Stimulated activated CD8-positive, alpha-beta memory T cell treated with anti-CD3 and anti-CD28 coated beads, Interleukin-4, amount 100 ng/mL, for 1 hour (primary cell): ENCODE data around the gene KIF6.

ENCODE experiments used
- DNase-seq, 2 donors: peaks; one replicate each; pipeline ENCODE4 v3.0.0-alpha.2; 2020; ENCODE audit warnings: low read depth in 2 of 2, low spot score in 1 of 2

Gene KIF6

GRCh38 chr6:39602601-39603519 lies 122.3 kb downstream of the KIF6 start:
- DNase-seq = no peak

GRCh38 chr6:39599973-39600372 lies 125.2 kb downstream of the KIF6 start:
- no peak for DNase-seq

DNA sequence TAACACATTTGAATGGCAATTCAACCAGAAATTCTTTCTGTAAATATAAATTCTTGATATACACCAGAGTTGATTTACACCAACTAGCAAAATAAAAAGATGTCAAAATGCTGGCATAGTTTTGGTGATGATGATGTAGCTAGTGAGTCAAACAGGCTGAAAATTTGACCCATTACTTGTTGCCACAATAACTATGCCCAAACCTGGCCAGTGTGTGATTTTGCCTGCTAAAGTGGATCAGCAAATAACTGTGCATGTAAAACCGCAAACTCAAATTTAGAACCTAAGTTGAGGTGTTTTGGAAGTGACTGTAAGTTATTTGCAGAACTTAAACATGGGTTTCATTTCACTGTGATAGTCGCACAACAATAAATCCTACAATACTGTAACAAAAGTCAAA lies 125.9 kb downstream of the KIF6 start:
- DNase-seq = no peak

DNA sequence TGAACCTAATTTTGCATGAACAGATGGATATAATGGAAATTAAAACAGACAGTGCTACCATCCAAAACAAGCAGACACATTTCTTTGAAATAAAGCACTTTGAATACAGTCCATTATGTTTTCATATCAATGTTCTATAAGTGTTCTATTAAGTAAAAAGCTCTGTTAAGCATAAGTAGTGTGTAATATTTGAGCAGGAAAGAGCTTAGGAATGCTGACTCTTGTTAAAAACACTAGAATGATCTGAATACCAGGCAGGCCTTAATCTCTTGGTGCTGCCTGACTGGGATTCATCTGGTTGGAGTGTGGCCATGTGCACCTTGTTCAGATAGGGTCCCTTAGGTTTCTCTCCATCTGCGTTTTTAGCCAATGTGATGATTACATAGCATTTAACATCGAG lies 130.9 kb downstream of the KIF6 start:
- DNase-seq = no peak

DNA sequence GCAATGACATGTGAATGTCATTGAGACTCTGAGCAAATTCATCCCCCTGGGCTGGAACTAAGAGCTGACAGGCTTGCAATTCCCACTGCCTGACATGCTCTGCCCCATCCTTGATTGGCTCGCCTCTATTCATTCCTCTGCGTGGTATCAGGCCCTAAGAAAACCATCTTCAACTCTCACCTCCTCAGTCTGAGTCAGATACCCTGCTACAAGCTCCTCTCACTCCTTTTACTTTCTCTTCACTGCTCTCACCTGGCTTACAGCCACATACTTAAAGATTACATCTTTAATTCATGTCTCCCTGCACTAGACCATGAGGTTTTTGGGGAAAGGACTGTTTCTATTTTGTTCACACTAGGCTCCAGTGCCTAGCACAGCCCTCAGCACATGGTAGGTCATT lies 131.6 kb downstream of the KIF6 start:
- DNase-seq = no peak

- DNase-seq = no peak
Measured at GRCh38 chr6:39590871-39591393, 134.3 kb downstream of the KIF6 start.

GRCh38 chr6:39587080-39587479 lies 138.1 kb downstream of the KIF6 start:
- no peak for DNase-seq

- DNase-seq = no peak
Measured at GRCh38 chr6:39585641-39586040, 139.6 kb downstream of the KIF6 start.

DNA sequence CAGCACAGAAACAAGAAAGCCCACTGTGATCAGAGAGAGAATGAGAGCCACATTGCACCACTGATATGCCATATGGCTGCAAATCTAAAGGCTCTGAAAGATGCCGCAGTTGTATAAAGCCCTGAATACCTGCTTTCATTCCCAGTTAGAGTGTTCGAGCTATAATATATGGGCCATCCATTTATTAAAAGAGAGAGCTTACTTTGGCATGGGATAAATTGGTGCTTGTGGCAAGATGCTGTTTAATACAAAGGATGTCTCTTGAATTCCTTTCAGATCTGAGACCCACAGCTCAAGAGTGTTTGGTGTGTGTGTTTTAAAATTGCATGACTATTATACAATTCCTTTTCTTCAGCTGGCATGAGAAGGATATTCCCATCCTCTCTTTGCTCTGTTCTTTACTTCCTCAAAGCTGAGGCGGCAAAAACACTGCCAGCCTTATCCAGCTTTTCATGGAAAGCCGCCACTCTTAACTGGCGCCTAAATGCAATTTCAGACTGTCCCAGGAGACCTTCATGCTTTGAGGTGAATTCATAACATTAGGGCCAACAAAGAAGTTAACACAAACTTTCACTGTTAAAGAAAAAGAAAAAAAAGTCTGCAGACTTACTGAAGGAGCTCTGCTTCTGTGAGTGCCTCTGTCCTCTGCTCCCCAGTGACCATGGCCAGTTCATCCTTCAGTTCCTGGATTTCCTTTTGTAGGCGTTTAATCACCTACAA lies 147.6 kb downstream of the KIF6 start:
- DNase-seq = no peak

GRCh38 chr6:39576556-39577303 lies 148.5 kb downstream of the KIF6 start:
- DNase-seq = no peak

DNA sequence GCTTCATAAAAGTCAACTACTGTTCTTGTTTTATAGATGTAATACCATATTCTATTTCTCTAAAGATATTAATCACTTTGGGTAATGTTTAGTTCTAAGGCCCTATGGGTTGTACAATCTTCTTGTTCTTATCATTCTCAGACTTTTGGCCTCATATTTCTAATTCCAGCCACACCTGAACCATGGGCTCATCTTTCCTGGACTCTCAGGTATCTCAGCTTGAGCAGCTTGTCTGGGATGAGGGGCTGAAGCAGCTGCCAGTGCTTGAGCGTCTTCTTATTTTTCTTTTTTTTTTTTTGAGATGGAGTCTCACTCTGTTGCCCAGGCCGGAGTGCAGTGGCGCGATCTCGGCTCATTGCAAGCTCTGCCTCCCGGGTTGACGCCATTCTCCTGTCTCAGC lies 150.2 kb downstream of the KIF6 start:
- DNase-seq = no peak

- DNase-seq = no peak
Measured at GRCh38 chr6:39573541-39573940, 151.7 kb downstream of the KIF6 start.

GRCh38 chr6:39572661-39573340 lies 152.4 kb downstream of the KIF6 start:
- DNase-seq = no peak

DNA sequence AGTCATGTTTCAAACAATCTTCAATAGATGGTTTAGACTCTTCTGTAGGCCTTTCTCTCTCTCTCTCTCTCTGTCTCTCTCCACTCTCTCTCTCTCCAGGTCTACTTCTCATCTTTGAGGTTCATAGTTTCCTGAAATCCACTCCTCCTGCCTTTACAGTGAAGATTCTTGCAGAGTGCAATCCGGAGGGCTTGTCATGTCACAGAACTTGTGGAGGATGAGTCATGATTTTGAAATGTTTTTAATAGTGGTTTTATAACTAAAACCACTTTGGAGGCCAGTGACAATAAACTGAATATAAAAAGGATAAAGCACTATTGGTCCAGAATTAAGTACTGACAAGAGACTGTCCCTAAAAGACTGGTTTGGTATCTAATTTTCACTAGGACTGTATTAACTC lies 156.3 kb downstream of the KIF6 start:
- DNase-seq = no peak

DNA sequence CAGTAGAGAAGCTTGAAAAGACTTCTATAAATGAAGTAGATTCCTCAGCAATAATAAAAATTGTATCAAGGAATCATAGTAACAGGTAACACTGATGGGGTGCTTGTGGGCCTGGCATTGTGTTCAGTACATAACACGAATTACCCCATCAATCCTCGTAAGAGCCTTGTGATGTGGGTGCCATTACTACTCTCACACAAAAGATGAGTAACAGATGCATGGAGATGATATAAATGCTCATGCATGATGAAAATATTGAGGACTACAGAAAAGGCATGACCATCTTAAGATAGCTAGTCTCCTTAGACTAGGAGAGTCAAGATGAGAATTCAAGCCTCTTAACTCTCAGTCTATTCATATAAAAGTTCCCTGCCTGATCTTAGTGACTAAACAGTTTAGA lies 158.1 kb downstream of the KIF6 start:
- no peak for DNase-seq

GRCh38 chr6:39566456-39566855 lies 158.8 kb downstream of the KIF6 start:
- DNase-seq = no peak

DNA sequence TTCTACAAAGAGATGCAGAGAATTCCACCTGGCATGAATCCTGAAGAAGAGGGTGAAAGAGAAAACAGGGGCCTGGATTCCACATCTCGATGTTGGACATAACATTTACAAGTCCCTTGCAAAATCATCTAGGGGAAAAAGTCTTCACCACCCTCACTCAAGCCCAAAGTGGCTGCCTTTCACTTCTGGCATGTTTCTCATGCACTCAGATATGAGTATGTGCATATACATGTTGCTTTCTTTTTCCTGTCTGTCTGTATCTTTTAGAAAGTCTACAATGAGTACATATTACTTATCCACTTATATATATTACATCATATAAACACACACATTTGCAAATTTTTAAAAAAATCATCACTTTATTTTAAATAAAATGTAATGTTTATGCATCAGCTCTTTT lies 159.3 kb downstream of the KIF6 start:
- DNase-seq = no peak

- DNase-seq = no peak
Measured at GRCh38 chr6:39563566-39564311, 161.5 kb downstream of the KIF6 start.

DNA sequence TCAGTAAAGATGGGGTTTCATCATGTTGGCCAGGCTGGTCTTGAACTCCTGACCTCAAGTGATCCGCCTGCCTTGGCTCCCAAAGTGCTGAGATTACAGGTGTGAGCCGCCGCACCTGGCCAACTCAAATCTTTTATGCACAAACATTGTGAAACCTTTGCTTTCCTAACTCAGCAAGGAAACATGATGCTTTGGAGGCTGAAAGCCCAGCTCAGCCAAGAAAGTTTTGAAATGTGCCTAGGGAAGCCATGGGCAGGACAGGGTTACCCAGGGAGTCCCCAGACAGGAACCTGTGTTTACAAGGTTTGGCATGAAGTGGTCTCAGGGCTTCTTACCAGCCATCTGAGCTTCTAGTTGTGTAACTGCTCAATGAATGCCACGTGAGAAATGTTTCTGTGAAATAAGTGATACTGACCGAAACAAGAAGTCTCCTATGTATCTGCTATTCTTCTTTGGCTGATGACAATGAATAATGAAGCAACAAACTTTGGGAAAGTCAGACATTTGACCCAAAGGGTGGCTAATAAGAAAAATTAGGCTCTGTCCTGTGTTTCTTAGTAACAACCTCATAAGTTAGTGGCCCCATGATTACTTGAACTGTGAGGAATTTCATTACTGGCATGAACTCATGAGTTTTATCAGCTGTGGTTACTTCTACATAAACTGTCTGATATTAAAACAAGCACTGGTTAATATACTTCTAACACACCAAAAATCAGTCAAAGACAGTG lies 163.5 kb downstream of the KIF6 start:
- DNase-seq = no peak

GRCh38 chr6:39560915-39561314 lies 164.3 kb downstream of the KIF6 start:
- no peak for DNase-seq
